Liver (tissue), 9 donors: ENCODE data around the gene SYNGR4. TPM values are rescaled to one million over a fixed set of nuclear protein-coding genes. Genes with fewer than 3 reads are reported as not detected.

Experiments
- DNase-seq: peaks from one replicate; pipeline ENCODE4 v3.0.0-alpha.2; 2017; ENCODE audit warnings: low spot score
- H3K27ac ChIP-seq, 2 donors: one replicate each; pipeline ENCODE4 v1.7.0; 2013; ENCODE audit warnings: inconsistent platforms in 2 of 2, low read length in 2 of 2, control low read depth in 1 of 2, low read depth in 1 of 2, mild to moderate bottlenecking in 1 of 2
- H3K27me3 ChIP-seq, 4 donors: one replicate each; pipeline versions ENCODE4 v1.6.1 to v1.7.0; 2013; ENCODE audit warnings: low read length in 3 of 4, inconsistent platforms in 1 of 4, mild to moderate bottlenecking in 1 of 4, moderate library complexity in 1 of 4; ENCODE audit not compliant: control insufficient read depth in 4 of 4, insufficient read depth in 4 of 4
- H3K36me3 ChIP-seq, 4 donors: one replicate each; pipeline versions ENCODE4 v1.6.1 to v1.7.0; 2013; ENCODE audit warnings: low read length in 3 of 4, mild to moderate bottlenecking in 3 of 4, low read depth in 1 of 4, moderate library complexity in 1 of 4; ENCODE audit not compliant: control insufficient read depth in 4 of 4, insufficient read depth in 3 of 4
- H3K4me1 ChIP-seq, 4 donors: one replicate each; pipeline versions ENCODE4 v1.6.1 to v1.7.0; 2013; ENCODE audit warnings: low read length in 3 of 4, mild to moderate bottlenecking in 3 of 4, moderate library complexity in 1 of 4; ENCODE audit not compliant: control insufficient read depth in 4 of 4, insufficient read depth in 4 of 4
- H3K4me3 ChIP-seq, 3 donors: one replicate each; pipeline versions ENCODE4 v1.6.1 to v1.7.0; 2013; ENCODE audit warnings: low read length in 3 of 3, control low read depth in 1 of 3, low read depth in 1 of 3, mild to moderate bottlenecking in 1 of 3
- H3K9ac ChIP-seq, 2 donors: one replicate each; pipeline ENCODE4 v1.7.0; 2013; ENCODE audit warnings: low read length in 2 of 2, mild to moderate bottlenecking in 2 of 2, moderate library complexity in 2 of 2, control low read depth in 1 of 2, low read depth in 1 of 2
- H3K9me3 ChIP-seq, 4 donors: one replicate each; pipeline versions ENCODE4 v1.6.1 to v1.7.0; 2013; ENCODE audit warnings: low read length in 3 of 4; ENCODE audit not compliant: control insufficient read depth in 4 of 4
- CTCF ChIP-seq: fragments of 150-350 bp; IDR thresholded peaks from 2 replicates; pipeline ENCODE4 v1.5.1; 2017; ENCODE audit warnings: improper control_type of control experiment, low read depth, low read length; ENCODE audit not compliant: missing input control
- EGR1 ChIP-seq, 2 donors: IDR thresholded peaks; 2 replicates each; pipeline ENCODE4 v1.6.1; 2016 to 2018; ENCODE audit warnings: antibody characterized with exemption in 2 of 2, low read depth in 2 of 2
- FOXA1 ChIP-seq: IDR thresholded peaks from 2 replicates; pipeline ENCODE4 v1.6.1; 2016; ENCODE audit warnings: antibody characterized with exemption
- FOXA2 ChIP-seq: IDR thresholded peaks from 2 replicates; pipeline ENCODE4 v1.6.1; 2016; ENCODE audit warnings: antibody characterized with exemption
- GABPA ChIP-seq, 2 donors: IDR thresholded peaks in 1 of 2; conservative IDR thresholded peaks in 1 of 2; 2 replicates each; pipeline ENCODE4 v1.6.1; 2016; ENCODE audit warnings: antibody characterized with exemption in 2 of 2, mild to moderate bottlenecking in 1 of 2, moderate library complexity in 1 of 2
- HNF4A ChIP-seq, 2 donors: conservative IDR thresholded peaks; 2 replicates each; pipeline ENCODE4 v1.6.1; 2016; ENCODE audit warnings: antibody characterized with exemption in 2 of 2, mild to moderate bottlenecking in 2 of 2
- HNF4G ChIP-seq: IDR thresholded peaks from 2 replicates; pipeline ENCODE4 v1.6.1; 2016; ENCODE audit warnings: antibody characterized with exemption
- JUND ChIP-seq, 2 donors: IDR thresholded peaks; 2 replicates each; pipeline ENCODE4 v1.6.1; 2016; ENCODE audit warnings: antibody characterized with exemption in 2 of 2
- RAD21 ChIP-seq, 2 donors: IDR thresholded peaks; 2 replicates each; pipeline ENCODE4 v1.6.1; 2016; ENCODE audit warnings: antibody characterized with exemption in 2 of 2, mild to moderate bottlenecking in 2 of 2
- REST ChIP-seq: IDR thresholded peaks from 2 replicates; pipeline ENCODE4 v1.6.1; 2016; ENCODE audit warnings: antibody characterized with exemption, mild to moderate bottlenecking
- RXRA ChIP-seq, 2 donors: IDR thresholded peaks; 2 replicates each; pipeline ENCODE4 v1.6.1; 2017 to 2018; ENCODE audit warnings: antibody characterized with exemption in 2 of 2, mild to moderate bottlenecking in 1 of 2
- SP1 ChIP-seq: IDR thresholded peaks from 2 replicates; pipeline ENCODE4 v1.6.1; 2018; ENCODE audit warnings: antibody characterized with exemption, mild to moderate bottlenecking
- TAF1 ChIP-seq: conservative IDR thresholded peaks from 2 replicates; pipeline ENCODE4 v1.6.1; 2016; ENCODE audit warnings: antibody characterized with exemption, mild to moderate bottlenecking
- YY1 ChIP-seq: IDR thresholded peaks from 2 replicates; pipeline ENCODE4 v1.6.1; 2016; ENCODE audit warnings: antibody characterized with exemption, mild to moderate bottlenecking
- ZBTB33 ChIP-seq: IDR thresholded peaks from 2 replicates; pipeline ENCODE4 v1.6.1; 2016; ENCODE audit warnings: antibody characterized with exemption
- WGBS: extraction: QIAGEN DNeasy Blood & Tissue Kit; methylation state at CpG from one replicate; pipeline ENCODE4 v1.1.7; 2013; 5-methylcytosine and 5-hydroxymethylcytosine counted together
- polyA plus RNA-seq, 2 donors: library from polyadenylated mRNA; stranded (reverse) in 1 of 2; unstranded in 1 of 2; fragments of 200-250 nt in 1 of 2; fragments of >200 nt in 1 of 2; fragmentation: Nextera tagmentation in 1 of 2; extraction: Ambion mirVana in 1 of 2; gene quantifications; one replicate each; pipeline versions ENCODE4 v1.2.1 to v1.2.3, GENCODE V29; 2013 to 2015
- total RNA-seq, 2 donors: library from RNA; depleted of rRNA; stranded (reverse); fragments of >200 nt; gene quantifications; one replicate each; pipeline ENCODE4 v1.2.3, GENCODE V29; 2014
- donor health status: healthy.
- donor health status: healthy.
- donor health status: healthy.
- donor health status: healthy.
- donor health status: healthy.

The SYNGR4 gene
- total and polyA plus RNA-seq, 4 donors, result 0.09 TPM; not detected in 3

- WGBS, result 2% methylated on average over 24 of the region's 24 CpGs
Measured at GRCh38 chr19:48390188-48391099, 26.3 kb downstream of the SYNGR4 start.

GRCh38 chr19:48391100-48392005, 27.2 kb downstream of the SYNGR4 start, which contains the start of gene KDELR1:
KDELR1 (minus strand) TSS chr19:48391551; CDS start chr19:48391358, 193 bp downstream.
- H3K9me3 ChIP-seq, result no peaks in the 10 kb centered on the region
- peak within 1 kb of the TSS; percentile 78 to 96 (median 95) for H3K4me3 ChIP-seq
- peaks cover 0 to 11% (median 4%) of the 10 kb centered on the region in 4 donors for H3K27me3 ChIP-seq
- 6% methylated on average over 42 of the region's 42 CpGs for WGBS
- peaks cover 0 to 7% (median 3%) of the 10 kb centered on the region in 4 donors for H3K4me1 ChIP-seq
- peaks cover 7 to 18% (median 10%) of the 10 kb centered on the region in 4 donors for H3K36me3 ChIP-seq
- H3K9ac ChIP-seq, result peak within 1 kb of the TSS; percentile 89 to 95
- peak within 1 kb of the TSS; percentile 85 to 93 for H3K27ac ChIP-seq
- peak; percentile 88 for DNase-seq
- no peak for TF ChIP-seq FOXA2
- peak; percentile 34 for TF ChIP-seq YY1
- TF ChIP-seq HNF4G, result no peak
- no peak for TF ChIP-seq JUND (IDR thresholded peaks at IDR 0.05)
- TF ChIP-seq FOXA1, result no peak
- no peak for TF ChIP-seq TAF1
- peak; percentile 52 for TF ChIP-seq REST
- TF ChIP-seq CTCF, result peak; percentile 77
- no peak for TF ChIP-seq ZBTB33
- no peak for TF ChIP-seq RAD21 (IDR thresholded peaks at IDR 0.05)
- TF ChIP-seq HNF4A (conservative IDR thresholded peaks at IDR 0.05), result peak in 1 of 2 donors; percentile 21
- peak; percentile 24 for TF ChIP-seq SP1
- no peak for TF ChIP-seq EGR1 (IDR thresholded peaks at IDR 0.05; ENCODE audit: low read depth in 2 of 2)
- no peak for TF ChIP-seq GABPA (IDR thresholded peaks at IDR 0.05 in 1 of 2, conservative IDR thresholded peaks at IDR 0.05 in 1 of 2)

More at GRCh38 chr19:48390188-48391099, 26.3 kb downstream of the SYNGR4 start:
- H3K4me1 ChIP-seq, result peaks cover 0 to 7% (median 3%) of the 10 kb centered on the region in 4 donors
- peaks cover 10 to 23% (median 14%) of the 10 kb centered on the region in 4 donors for H3K36me3 ChIP-seq
- no peaks in the 10 kb centered on the region for H3K9me3 ChIP-seq
- peak overlapping the region; percentile 85 to 93 for H3K27ac ChIP-seq
- peak; percentile 72 for DNase-seq
- peak overlapping the region; percentile 78 to 96 (median 95) for H3K4me3 ChIP-seq
- TF ChIP-seq YY1 (peak; percentile 84), EGR1 (IDR thresholded peaks at IDR 0.05; ENCODE audit: low read depth in 2 of 2) (no peak), TAF1 (no peak), RXRA (IDR thresholded peaks at IDR 0.05) (peak in 1 of 2 donors; percentile 49), RAD21 (IDR thresholded peaks at IDR 0.05) (peak in 1 of 2 donors; percentile 42), HNF4A (conservative IDR thresholded peaks at IDR 0.05) (no peak), CTCF (peak; percentile 48), FOXA1 (no peak)
- peaks cover 0 to 8% (median 1%) of the 10 kb centered on the region in 4 donors for H3K27me3 ChIP-seq
- peak overlapping the region; percentile 89 to 95 for H3K9ac ChIP-seq
